BJ (cell line): ENCODE results near the gene RAD51B. TPM values are rescaled to one million over a fixed set of nuclear protein-coding genes. Genes with fewer than 3 reads are reported as not detected.

ENCODE experiments used
- CTCF ChIA-PET: fragments of 350-600 bp; formaldehyde crosslinking; extraction: SDS; loops from one replicate; lab custom pipeline; 2021; ENCODE audit warnings: antibody characterized with exemption, inconsistent platforms; lab: Yijun Ruan, JAX
- POLR2A ChIA-PET: fragments of 300-600 bp; sonication (Branson Sonifier 250); formaldehyde crosslinking; extraction: SDS; loops from one replicate; lab custom pipeline; 2021; ENCODE audit warnings: antibody characterized with exemption; lab: Charles Lee
- DNase-seq: peaks from one replicate; pipeline ENCODE4 v3.0.0-alpha.2; 2011; ENCODE audit warnings: low read depth
- H3K27me3 ChIP-seq: 2 replicates; pipeline ENCODE4 v1.6.0; 2011; ENCODE audit warnings: low read length; ENCODE audit not compliant: control insufficient read depth, insufficient read depth
- H3K36me3 ChIP-seq: 2 replicates; pipeline ENCODE4 v1.5.1; 2011; ENCODE audit warnings: low read length; ENCODE audit not compliant: control insufficient read depth, insufficient read depth
- H3K4me3 ChIP-seq: 2 replicates; pipeline ENCODE4 v1.5.1; 2011; ENCODE audit warnings: low read depth, mild to moderate bottlenecking, control low read depth, low read length
- polyA plus RNA-seq: library from polyadenylated mRNA; depleted of rRNA; stranded (reverse); fragments of >200 nt; gene quantifications from 2 replicates; pipeline ENCODE4 v1.2.3, GENCODE V29; 2011
- TF ChIP-seq, protein P1 (sequence below): IDR thresholded peaks from 2 replicates; pipeline ENCODE4 v1.5.1; 2011; ENCODE audit warnings: low read depth, mild to moderate bottlenecking, control low read depth, inconsistent platforms, low read length, moderate library complexity; ENCODE audit not compliant: insufficient read depth

RAD51B gene
- polyA plus RNA-seq, 1 experiment, result 5.6 TPM

DNA sequence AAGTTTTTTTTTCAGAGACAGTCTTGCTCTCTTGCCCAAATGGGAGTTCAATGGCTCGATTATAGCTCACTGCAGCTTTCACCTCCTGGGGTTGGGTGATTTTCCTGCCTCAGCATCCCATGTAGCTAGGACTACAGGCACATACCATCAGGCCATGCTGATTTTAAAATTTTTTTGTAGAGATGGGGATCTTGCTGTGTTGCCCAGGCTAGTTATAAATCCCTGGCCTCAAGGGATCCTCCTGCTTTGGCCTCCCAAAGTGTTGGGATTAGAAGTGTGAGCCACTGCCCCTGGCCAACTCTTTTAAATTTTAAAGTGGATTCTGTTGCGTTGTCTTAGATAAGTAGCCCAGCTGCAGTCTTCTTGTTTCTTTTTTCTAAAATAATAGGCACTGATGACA lies 115.8 kb downstream of the RAD51B start:
- ChIA-PET POLR2A (interaction anchor here (0.6 kb wide), 1 partner anchor 656 kb away, joined by 6 read pairs; no protein-coding TSS in a partner anchor), CTCF (interaction anchor here (0.7 to 0.9 kb wide), 2 partner anchors 313 to 883 kb away, joined by 3 to 4 read pairs; no protein-coding TSS in a partner anchor)
- no peak for DNase-seq
- Histone ChIP-seq H3K36me3 (no peaks in the 10 kb centered on the region), H3K4me3 (no peak overlapping the region), H3K27me3 (no peaks in the 10 kb centered on the region)
- TF ChIP-seq, protein P1, sequence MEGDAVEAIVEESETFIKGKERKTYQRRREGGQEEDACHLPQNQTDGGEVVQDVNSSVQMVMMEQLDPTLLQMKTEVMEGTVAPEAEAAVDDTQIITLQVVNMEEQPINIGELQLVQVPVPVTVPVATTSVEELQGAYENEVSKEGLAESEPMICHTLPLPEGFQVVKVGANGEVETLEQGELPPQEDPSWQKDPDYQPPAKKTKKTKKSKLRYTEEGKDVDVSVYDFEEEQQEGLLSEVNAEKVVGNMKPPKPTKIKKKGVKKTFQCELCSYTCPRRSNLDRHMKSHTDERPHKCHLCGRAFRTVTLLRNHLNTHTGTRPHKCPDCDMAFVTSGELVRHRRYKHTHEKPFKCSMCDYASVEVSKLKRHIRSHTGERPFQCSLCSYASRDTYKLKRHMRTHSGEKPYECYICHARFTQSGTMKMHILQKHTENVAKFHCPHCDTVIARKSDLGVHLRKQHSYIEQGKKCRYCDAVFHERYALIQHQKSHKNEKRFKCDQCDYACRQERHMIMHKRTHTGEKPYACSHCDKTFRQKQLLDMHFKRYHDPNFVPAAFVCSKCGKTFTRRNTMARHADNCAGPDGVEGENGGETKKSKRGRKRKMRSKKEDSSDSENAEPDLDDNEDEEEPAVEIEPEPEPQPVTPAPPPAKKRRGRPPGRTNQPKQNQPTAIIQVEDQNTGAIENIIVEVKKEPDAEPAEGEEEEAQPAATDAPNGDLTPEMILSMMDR, result no peak

DNA sequence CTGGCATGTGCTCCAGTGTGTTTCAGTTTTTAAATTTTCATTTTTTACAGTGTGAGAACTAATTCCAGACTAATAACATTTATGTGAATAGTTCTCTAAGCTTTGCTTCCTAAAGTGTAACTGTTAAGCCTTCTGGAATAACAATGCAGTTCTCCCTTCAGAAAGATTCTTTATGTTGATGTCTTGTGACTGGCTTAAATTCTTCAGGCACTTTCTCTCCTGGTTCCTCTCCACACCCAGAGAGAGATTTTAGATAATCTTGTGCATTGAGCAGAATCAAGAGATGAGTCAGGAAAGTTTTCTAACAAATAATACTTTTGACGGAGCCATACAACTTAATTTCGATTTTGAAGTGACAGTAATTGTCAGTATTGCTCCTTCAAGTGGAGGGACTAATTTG lies 118.5 kb downstream of the RAD51B start:
- ChIA-PET CTCF (interaction anchor here (1.7 to 2.3 kb wide), 3 partner anchors 53 to 906 kb away, joined by 5 to 6 read pairs (median 5); no protein-coding TSS in a partner anchor), POLR2A (no interaction called here)
- no peak overlapping the region for H3K4me3 ChIP-seq
- H3K27me3 ChIP-seq, result no peaks in the 10 kb centered on the region
- H3K36me3 ChIP-seq, result no peaks in the 10 kb centered on the region
- no peak for DNase-seq
- TF ChIP-seq, protein P1, result no peak

DNA sequence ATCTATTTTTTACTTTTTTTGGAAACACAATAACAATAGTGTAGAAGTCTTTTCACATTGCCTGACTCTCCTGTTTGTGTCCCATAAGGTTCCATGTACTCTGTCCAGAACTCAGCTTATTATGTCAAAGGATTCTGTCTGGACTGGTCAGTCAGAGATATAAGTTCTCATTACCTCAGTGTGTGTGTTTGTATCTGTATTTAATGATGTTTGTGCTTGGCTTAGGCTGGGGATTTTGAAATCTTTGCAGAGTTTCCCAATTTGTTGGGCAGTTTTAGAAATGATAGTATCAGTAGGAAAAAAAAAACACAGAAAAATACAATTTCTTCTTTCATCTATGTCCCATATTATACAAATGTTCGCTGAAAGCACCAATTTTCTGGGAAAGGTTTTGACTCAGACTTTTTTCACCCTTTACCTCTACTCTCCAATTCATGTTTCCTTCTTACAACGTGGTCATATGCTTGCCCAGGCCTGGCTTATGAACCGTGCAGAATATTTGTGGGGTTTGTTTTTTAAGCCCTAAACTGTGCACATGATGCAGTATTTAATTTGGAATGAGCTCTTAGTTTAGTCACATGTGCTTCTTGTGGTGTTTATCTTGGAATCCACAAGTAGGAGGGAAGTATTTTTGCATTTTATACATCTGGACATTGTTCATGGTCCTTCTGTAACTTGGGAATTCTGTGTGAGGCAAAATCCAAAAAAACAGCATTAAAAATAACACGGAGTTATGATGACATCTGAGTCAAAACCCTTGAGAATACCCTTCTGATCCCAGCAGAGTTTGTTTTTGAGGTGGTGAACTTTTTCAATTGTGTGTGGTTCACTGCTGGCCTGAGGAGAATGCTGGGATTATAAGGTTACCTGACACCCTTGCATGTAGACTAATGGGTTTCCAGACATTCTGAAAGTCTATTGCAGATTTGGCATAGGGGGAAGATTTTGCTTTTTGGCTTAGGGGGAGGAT lies 121.2 kb downstream of the RAD51B start:
- TF ChIP-seq, protein P1, result no peak
- CTCF ChIA-PET, result interaction anchor here (0.8 to 4.4 kb wide), 6 partner anchors 308 to 884 kb away, joined by 3 to 27 read pairs (median 4); no protein-coding TSS in a partner anchor
- no peaks in the 10 kb centered on the region for H3K27me3 ChIP-seq
- H3K4me3 ChIP-seq, result no peak overlapping the region
- peak; percentile 84 for DNase-seq
- POLR2A ChIA-PET, result interaction anchor here (0.6 kb wide), 1 partner anchor 850 kb away, joined by 3 read pairs; no protein-coding TSS in a partner anchor
- no peaks in the 10 kb centered on the region for H3K36me3 ChIP-seq

DNA sequence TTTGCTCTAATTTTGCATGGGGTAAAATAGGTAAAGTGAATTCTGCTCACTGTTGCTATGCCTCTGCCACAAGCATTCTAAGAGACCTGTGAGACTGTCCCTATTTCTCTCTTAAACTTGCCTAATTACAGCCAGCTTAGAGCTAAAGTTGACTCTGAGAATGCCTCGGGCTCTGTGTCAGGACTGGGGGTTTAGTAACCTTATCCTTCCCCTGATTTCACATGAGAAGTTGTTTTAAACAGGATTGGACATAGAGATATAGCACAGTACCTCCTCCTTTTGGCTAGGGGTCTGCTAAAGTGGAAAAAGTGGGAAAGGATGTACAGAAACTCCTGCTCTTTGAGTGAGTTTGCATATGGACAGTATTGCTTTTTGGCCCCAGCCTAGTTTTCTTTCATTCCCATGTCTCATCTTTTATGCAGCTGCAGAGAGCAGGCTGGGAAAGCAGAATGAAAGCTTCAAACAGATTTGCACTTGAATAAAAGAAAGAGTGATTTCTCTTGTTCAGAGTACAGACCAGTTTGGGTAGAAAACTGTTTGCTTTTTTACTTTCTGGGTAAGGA lies 122.0 kb downstream of the RAD51B start:
- DNase-seq, result no peak
- TF ChIP-seq, protein P1, result no peak
- no peaks in the 10 kb centered on the region for H3K27me3 ChIP-seq
- POLR2A ChIA-PET, result interaction anchor here (0.6 to 1.2 kb wide), 2 partner anchors 11 to 849 kb away, joined by 3 read pairs; no protein-coding TSS in a partner anchor
- CTCF ChIA-PET, result interaction anchor here (0.8 to 4.4 kb wide), 7 partner anchors 57 to 884 kb away, joined by 3 to 27 read pairs (median 4); no protein-coding TSS in a partner anchor
- H3K36me3 ChIP-seq, result no peaks in the 10 kb centered on the region
- H3K4me3 ChIP-seq, result no peak overlapping the region
